PC-3 (cell line): ENCODE results near the gene DCDC2B. TPM values are rescaled to one million over a fixed set of nuclear protein-coding genes. Genes with fewer than 3 reads are reported as not detected.

Experiments used
- ATAC-seq: fragments of 200-7000 bp; cut with Tn5 transposase; 2 replicates; pipeline ENCODE4 v1.9.1; 2020; ENCODE audit warnings: mild to moderate bottlenecking, moderate library complexity
- BruUV-seq: library from RNA; stranded (reverse); fragments of 400-500 nt; replicated peaks from 2 replicates; lab custom pipeline; 2021; lab: Mats Ljungman, UMichigan
- CTCF ChIA-PET: fragments of 300-600 bp; sonication (Branson Sonifier 250); formaldehyde crosslinking; loops from one replicate; lab custom pipeline; 2022; ENCODE audit warnings: antibody characterized with exemption; lab: Charles Lee
- POLR2A ChIA-PET: fragments of 300-600 bp; sonication (Branson Sonifier 250); formaldehyde crosslinking; loops from one replicate; lab custom pipeline; 2022; ENCODE audit warnings: antibody characterized with exemption; ENCODE audit not compliant: unreplicated experiment; lab: Charles Lee
- DNase-seq: peaks from one replicate; pipeline ENCODE4 v3.0.0-alpha.2; 2015
- H2AFZ ChIP-seq: fragments of 300-600 bp; sonication (generic); 2 replicates; pipeline ENCODE4 v1.6.0; 2016; ENCODE audit warnings: antibody characterized with exemption, low read length
- H3F3A ChIP-seq: fragments of 300-600 bp; sonication (generic); one replicate; pipeline ENCODE4 v1.6.0; 2017; ENCODE audit warnings: antibody characterized with exemption, low read length, control low read depth, mild to moderate bottlenecking; ENCODE audit not compliant: unreplicated experiment
- H3K27ac ChIP-seq: fragments of 300-600 bp; sonication (generic); 2 replicates; pipeline ENCODE4 v1.5.1; 2016; ENCODE audit warnings: mild to moderate bottlenecking, low read length
- H3K27me3 ChIP-seq: fragments of 300-600 bp; sonication (generic); 2 replicates; pipeline ENCODE4 v1.6.1; 2016; ENCODE audit warnings: low read length, mixed read lengths
- H3K36me3 ChIP-seq: fragments of 300-600 bp; sonication (generic); 2 replicates; pipeline ENCODE4 v1.6.1; 2016; ENCODE audit warnings: low read depth, mixed run types, low read length, mixed read lengths
- H3K4me1 ChIP-seq: fragments of 300-600 bp; sonication (generic); 2 replicates; pipeline ENCODE4 v1.5.1; 2016; ENCODE audit warnings: low read length; ENCODE audit not compliant: insufficient read depth
- H3K4me2 ChIP-seq: fragments of 300-600 bp; sonication (generic); 2 replicates; pipeline ENCODE4 v1.6.0; 2016; ENCODE audit warnings: low read length
- H3K4me3 ChIP-seq: fragments of 300-600 bp; sonication (generic); 2 replicates; pipeline ENCODE4 v1.5.1; 2016; ENCODE audit warnings: mild to moderate bottlenecking, low read length, mixed read lengths
- H3K79me2 ChIP-seq: fragments of 300-600 bp; sonication (generic); 2 replicates; pipeline ENCODE4 v1.6.1; 2017; ENCODE audit warnings: low read length, mixed read lengths
- H3K9ac ChIP-seq: fragments of 300-600 bp; sonication (generic); 2 replicates; pipeline ENCODE4 v1.6.0; 2016; ENCODE audit warnings: mild to moderate bottlenecking, low read length
- H3K9me2 ChIP-seq: fragments of 300-600 bp; sonication (generic); replicated peaks from 2 replicates; pipeline ENCODE4 v1.6.1; 2016; ENCODE audit warnings: mixed run types, low read length, mixed read lengths
- H3K9me3 ChIP-seq: fragments of 300-600 bp; sonication (generic); 2 replicates; pipeline ENCODE4 v1.6.1; 2016; ENCODE audit warnings: low read length, mixed read lengths
- H4K20me1 ChIP-seq: fragments of 300-600 bp; sonication (generic); 2 replicates; pipeline ENCODE4 v1.6.1; 2016; ENCODE audit warnings: low read length, mixed read lengths
- CTCF ChIP-seq: fragments of 300-600 bp; sonication (generic); conservative IDR thresholded peaks from 2 replicates; pipeline ENCODE4 v1.5.1; 2017; ENCODE audit warnings: antibody characterized with exemption, low read depth, mild to moderate bottlenecking, low read length
- EZH2 ChIP-seq: fragments of 300-600 bp; sonication (generic); IDR thresholded peaks from one replicate; pipeline ENCODE4 v1.6.1; 2017; ENCODE audit warnings: antibody characterized with exemption, mild to moderate bottlenecking, low read length; ENCODE audit not compliant: unreplicated experiment
- EZH2phosphoT487 ChIP-seq: fragments of 300-600 bp; sonication (generic); IDR thresholded peaks from 2 replicates; pipeline ENCODE4 v1.6.1; 2018; ENCODE audit warnings: mild to moderate bottlenecking, antibody characterized with exemption, low read length, borderline replicate concordance
- intact Hi-C: fragments of 100-400 bp; cut with micrococcal nuclease; formaldehyde crosslinking; loops from 2 replicates; pipeline ENCODE4 v1.9.0; 2023
- total RNA-seq: library from RNA; depleted of rRNA; stranded (reverse); fragments of >200 nt; gene quantifications from 2 replicates; pipeline ENCODE4 v1.2.3, GENCODE V29; 2014

DCDC2B gene
- total RNA-seq, 1 experiment from 2014 or later: not detected

- no peaks in the 10 kb centered on the region for H4K20me1 ChIP-seq
- H3K4me3 ChIP-seq: peak overlapping the region; percentile 28; the same call in 1 of the 2 replicates
- ChIA-PET POLR2A (interaction anchor here (0.9 kb wide), 1 partner anchor 69 kb away, joined by 7 read pairs; the partner anchor contains the start of gene TXLNA), CTCF (interaction anchor here (0.6 to 1.7 kb wide), 3 partner anchors 32 to 68 kb away, joined by 4 to 13 read pairs (median 5); no protein-coding TSS in a partner anchor)
- no peaks in the 10 kb centered on the region for H3K79me2 ChIP-seq
- DNase-seq (peak; percentile 69), ATAC-seq (peak; percentile 53)
- peaks cover 16% of the 10 kb centered on the region; the same call in 1 of the 2 replicates for H3K4me1 ChIP-seq
- H3F3A ChIP-seq: no peaks in the 10 kb centered on the region
- H2AFZ ChIP-seq: peak overlapping the region; percentile 63
- no peak for TF ChIP-seq EZH2
- TF ChIP-seq CTCF: peak; percentile 79
- no peak overlapping the region for H3K27ac ChIP-seq
- no peak overlapping the region for H3K9ac ChIP-seq
- no peaks in the 10 kb centered on the region for H3K27me3 ChIP-seq
- H3K9me3 ChIP-seq: no peaks in the 10 kb centered on the region
- intact Hi-C loops: no loop called here
- H3K36me3 ChIP-seq: no peaks in the 10 kb centered on the region
- BruUV-seq: no TSS peak
- H3K4me2 ChIP-seq: peak overlapping the region; percentile 41
- H3K9me2 ChIP-seq: no peaks in the 10 kb centered on the region
Observed at GRCh38 chr1:32247983-32248889, 39.3 kb downstream of the DCDC2B start.

GRCh38 chr1:32249831-32250525 is 41.1 kb downstream of the DCDC2B start:
- Histone ChIP-seq H3K4me2 (no peak overlapping the region), H2AFZ (no peak overlapping the region), H3K4me1 (peaks cover 16% of the 10 kb centered on the region; the same call in 1 of the 2 replicates), H3K27ac (no peak overlapping the region), H3K9ac (no peak overlapping the region), H3K79me2 (no peaks in the 10 kb centered on the region), H3K4me3 (no peak overlapping the region), H3K9me3 (no peaks in the 10 kb centered on the region), H3F3A (no peaks in the 10 kb centered on the region), H3K27me3 (no peaks in the 10 kb centered on the region), H3K36me3 (no peaks in the 10 kb centered on the region), H4K20me1 (no peaks in the 10 kb centered on the region), H3K9me2 (no peaks in the 10 kb centered on the region)
- intact Hi-C loops: no loop called here
- TF ChIP-seq EZH2phosphoT487 (no peak), CTCF (no peak), EZH2 (no peak)
- ChIA-PET POLR2A (no interaction called here), CTCF (no interaction called here)
- ATAC-seq: no peak
- DNase-seq: no peak
- no TSS peak for BruUV-seq
